IMR-90 (cell line): ENCODE data around the gene OPN4. TPM values are rescaled to one million over a fixed set of nuclear protein-coding genes. Genes with fewer than 3 reads are reported as not detected.

ENCODE experiments used
- ATAC-seq: fragments of 200-7000 bp; cut with Tn5 transposase; 2 replicates; pipeline ENCODE4 v1.9.1; 2020; ENCODE audit warnings: low read depth, mild to moderate bottlenecking, moderate library complexity
- BruUV-seq: library from RNA; stranded (reverse); fragments of 400-500 nt; replicated peaks from 2 replicates; lab custom pipeline; 2021; lab: Mats Ljungman, UMichigan
- CTCF ChIA-PET: fragments of 300-600 bp; formaldehyde crosslinking; extraction: SDS; loops from one replicate; lab custom pipeline; 2021; ENCODE audit warnings: antibody characterized with exemption; lab: Yijun Ruan, JAX
- POLR2A ChIA-PET: fragments of 300-600 bp; sonication (Branson Sonifier 250); formaldehyde crosslinking; loops from one replicate; lab custom pipeline; 2022; ENCODE audit warnings: antibody characterized with exemption; ENCODE audit not compliant: unreplicated experiment; lab: Charles Lee
- DNase-seq: peaks from one replicate; pipeline ENCODE4 v3.0.0; 2013
- H2AFZ ChIP-seq: replicated peaks from 2 replicates; pipeline ENCODE3; 2013; ENCODE audit warnings: low read length, mild to moderate bottlenecking; ENCODE audit not compliant: poor library complexity
- H2AK5ac ChIP-seq: 2 replicates; pipeline ENCODE4 v1.6.1; 2013; ENCODE audit warnings: low read depth, low read length, inconsistent platforms
- H2AK9ac ChIP-seq: replicated peaks from 2 replicates; pipeline ENCODE3; 2013; ENCODE audit warnings: mild to moderate bottlenecking, low read depth, low read length, moderate library complexity; ENCODE audit not compliant: poor library complexity
- H2BK120ac ChIP-seq: 2 replicates; pipeline ENCODE4 v1.6.1; 2013; ENCODE audit warnings: low read depth, low read length, inconsistent platforms
- H2BK15ac ChIP-seq: 3 replicates; pipeline ENCODE4 v1.6.1; 2013; ENCODE audit warnings: low read depth, low read length, inconsistent platforms
- H2BK20ac ChIP-seq: 2 replicates; pipeline ENCODE4 v1.6.1; 2013; ENCODE audit warnings: low read depth, mild to moderate bottlenecking, inconsistent platforms, low read length, moderate library complexity
- H2BK5ac ChIP-seq: 2 replicates; pipeline ENCODE4 v1.6.1; 2013; ENCODE audit warnings: mild to moderate bottlenecking, low read depth, low read length, inconsistent platforms; ENCODE audit not compliant: poor library complexity, severe bottlenecking
- H3K14ac ChIP-seq: replicated peaks from 2 replicates; pipeline ENCODE4 v1.6.1; 2013; ENCODE audit warnings: low read depth, low read length, inconsistent platforms
- H3K18ac ChIP-seq: 2 replicates; pipeline ENCODE4 v1.6.1; 2013; ENCODE audit warnings: low read depth, low read length, control low read depth
- H3K23ac ChIP-seq: 2 replicates; pipeline ENCODE4 v1.6.1; 2013; ENCODE audit warnings: low read depth, low read length, inconsistent platforms
- H3K27ac ChIP-seq: 2 replicates; pipeline ENCODE4 v1.5.1; 2013; ENCODE audit warnings: mild to moderate bottlenecking, control low read depth, low read length; ENCODE audit not compliant: insufficient read depth
- H3K27me3 ChIP-seq: 2 replicates; pipeline ENCODE4 v1.6.1; 2013; ENCODE audit warnings: low read length; ENCODE audit not compliant: control insufficient read depth, insufficient read depth
- H3K36me3 ChIP-seq: 2 replicates; pipeline ENCODE4 v1.6.1; 2013; ENCODE audit warnings: low read length, mixed read lengths; ENCODE audit not compliant: control insufficient read depth, insufficient read depth
- H3K4ac ChIP-seq: 2 replicates; pipeline ENCODE4 v1.6.1; 2013; ENCODE audit warnings: low read depth, low read length, inconsistent platforms
- H3K4me1 ChIP-seq: 2 replicates; pipeline ENCODE4 v1.6.1; 2013; ENCODE audit warnings: low read length, mixed read lengths; ENCODE audit not compliant: control insufficient read depth, insufficient read depth
- H3K4me2 ChIP-seq: 2 replicates; pipeline ENCODE4 v1.6.1; 2013; ENCODE audit warnings: low read depth, mild to moderate bottlenecking, control low read depth, low read length, moderate library complexity
- H3K4me3 ChIP-seq: 2 replicates; pipeline ENCODE4 v1.5.1; 2013; ENCODE audit warnings: low read depth, mild to moderate bottlenecking, control low read depth, low read length, moderate library complexity; ENCODE audit not compliant: insufficient read depth
- H3K56ac ChIP-seq: 2 replicates; pipeline ENCODE4 v1.6.1; 2013; ENCODE audit warnings: low read length, inconsistent platforms; ENCODE audit not compliant: insufficient read depth; ENCODE audit errors: extremely low read depth
- H3K79me1 ChIP-seq, 2 experiments: 2 replicates each; pipeline ENCODE4 v1.6.1; 2013; ENCODE audit warnings: low read length in 2 of 2, inconsistent platforms in 1 of 2, low read depth in 1 of 2
- H3K9ac ChIP-seq: 2 replicates; pipeline ENCODE4 v1.6.1; 2013; ENCODE audit warnings: low read depth, low read length, control low read depth
- H3K9me1 ChIP-seq: 2 replicates; pipeline ENCODE4 v1.6.1; 2013; ENCODE audit warnings: low read length, inconsistent platforms; ENCODE audit not compliant: insufficient read depth
- H3K9me3 ChIP-seq: 2 replicates; pipeline ENCODE4 v1.6.1; 2013; ENCODE audit warnings: low read length; ENCODE audit not compliant: control insufficient read depth, insufficient read depth
- H4K20me1 ChIP-seq: 2 replicates; pipeline ENCODE4 v1.6.1; 2013; ENCODE audit warnings: low read length, inconsistent platforms; ENCODE audit not compliant: insufficient read depth
- H4K5ac ChIP-seq: 2 replicates; pipeline ENCODE4 v1.6.1; 2013; ENCODE audit warnings: mild to moderate bottlenecking, low read depth, low read length, control low read depth
- H4K8ac ChIP-seq, 2 experiments: 2 replicates each; pipeline ENCODE4 v1.6.1; 2013; ENCODE audit warnings: low read depth in 2 of 2, low read length in 2 of 2, control low read depth in 1 of 2, inconsistent platforms in 1 of 2
- H4K91ac ChIP-seq: 2 replicates; pipeline ENCODE4 v1.6.1; 2013; ENCODE audit warnings: low read depth, low read length, inconsistent platforms; ENCODE audit not compliant: insufficient read depth
- BHLHE40 ChIP-seq: fragments of 150-350 bp; IDR thresholded peaks from 2 replicates; pipeline ENCODE4 v1.6.1; 2016; ENCODE audit warnings: mild to moderate bottlenecking, low read depth, low read length
- MAFK ChIP-seq: IDR thresholded peaks from 2 replicates; pipeline ENCODE4 v1.6.1; 2012; ENCODE audit warnings: low read depth, low read length, improper control_type of control experiment
- WGBS, 2 experiments: methylation state at CpG; one replicate each; pipeline versions ENCODE4 v1.1.5 to v1.1.7; 2013; ENCODE audit warnings: missing lambda C conversion rate in 2 of 2; ENCODE audit not compliant: insufficient read length in 1 of 2; ENCODE audit errors: extremely low coverage in 2 of 2; 5-methylcytosine and 5-hydroxymethylcytosine counted together
- dilution Hi-C: fragments of 300-500 bp; cut with HindIII; formaldehyde crosslinking; loops from one replicate; pipeline ENCODE4 v1.14.3; 2018; ENCODE audit warnings: low sequenced_read_pairs; ENCODE audit not compliant: unreplicated experiment
- in situ Hi-C: fragments of 300-500 bp; cut with MboI; formaldehyde crosslinking; loops from 3 replicates; pipeline ENCODE4 v1.14.3; 2019; ENCODE audit warnings: low sequenced_read_pairs, inconsistent platforms, mixed read lengths
- intact Hi-C: fragments of 100-400 bp; cut with micrococcal nuclease; formaldehyde crosslinking; loops from 2 replicates; pipeline ENCODE4 v1.10.0; 2022
- polyA plus RNA-seq, 3 experiments: library from polyadenylated mRNA; depleted of rRNA; stranded (reverse); fragments of >200 nt; gene quantifications; 2 replicates each; pipeline ENCODE4 v1.2.3, GENCODE V29; 2012; ENCODE audit warnings: low replicate concordance in 1 of 3
- total RNA-seq: library from RNA; depleted of rRNA; stranded (reverse); fragments of >200 nt; gene quantifications from 2 replicates; pipeline ENCODE4 v1.2.3, GENCODE V29; 2012
- TF ChIP-seq, protein P1 (sequence below): fragments of 150-350 bp; IDR thresholded peaks from 2 replicates; pipeline ENCODE4 v1.6.1; 2016; ENCODE audit warnings: low read depth, mild to moderate bottlenecking, low read length, moderate library complexity, borderline replicate concordance
- TF ChIP-seq, protein P2 (sequence below): fragments of 150-350 bp; IDR thresholded peaks from 2 replicates; pipeline ENCODE4 v1.6.1; 2017; ENCODE audit warnings: mild to moderate bottlenecking, antibody characterized with exemption, low read length, low read depth

The OPN4 gene
- total and polyA plus RNA-seq, 2 of the 4 experiments (the other 2 are of a cell fraction), result 0.03 TPM; not detected in 1

DNA sequence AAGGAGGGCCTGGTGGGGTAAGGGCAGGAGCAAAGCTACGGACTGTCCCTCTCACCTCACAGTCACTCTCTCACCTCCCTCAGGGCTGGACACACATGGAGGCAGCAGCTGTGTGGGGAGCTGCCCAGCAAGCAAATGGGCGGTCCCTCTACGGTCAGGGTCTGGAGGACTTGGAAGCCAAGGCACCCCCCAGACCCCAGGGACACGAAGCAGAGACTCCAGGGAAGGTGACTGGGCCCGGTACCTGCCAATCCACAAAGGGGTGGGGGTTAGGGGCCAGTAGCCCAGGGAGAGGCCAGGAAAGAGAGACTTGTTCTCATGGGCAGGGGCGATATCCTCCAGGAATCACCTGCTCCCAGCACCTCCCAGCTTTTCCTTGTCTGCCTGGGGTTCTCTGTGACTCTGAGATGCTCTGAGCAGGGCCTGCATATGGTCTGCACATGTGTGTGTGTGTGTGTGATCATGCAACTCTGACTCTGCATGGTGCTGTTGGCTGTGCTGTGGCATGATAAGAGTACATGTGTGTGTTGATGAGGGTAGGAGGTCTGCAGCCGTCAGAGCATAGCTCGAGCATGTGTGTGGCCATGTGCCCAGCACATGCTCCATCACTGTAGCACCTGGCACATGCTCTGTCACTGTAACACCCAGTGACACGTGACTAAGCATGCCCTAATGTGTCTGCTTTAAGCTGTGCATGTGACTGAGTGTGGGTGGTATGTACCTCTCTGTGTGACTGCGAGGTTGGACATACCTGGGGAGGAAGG, 9.4 kb downstream of the OPN4 start:
- dilution Hi-C loops, result no loop called here
- Histone ChIP-seq H3K23ac (no peak overlapping the region), H3K79me1 (peaks cover 0 to 3% of the 10 kb centered on the region in 2 experiments; a peak in 2 of 4 replicates), H4K91ac (no peak overlapping the region), H2BK20ac (no peak overlapping the region), H3K27me3 (no peaks in the 10 kb centered on the region), H2AFZ (peak overlapping the region; percentile 71), H3K14ac (no peak overlapping the region), H4K20me1 (no peaks in the 10 kb centered on the region), H2BK15ac (no peak overlapping the region), H3K18ac (no peak overlapping the region), H2BK5ac (no peak overlapping the region), H3K56ac (no peak overlapping the region), H3K4ac (no peak overlapping the region), H3K4me2 (no peak overlapping the region), H4K5ac (no peak overlapping the region), H3K4me1 (peaks cover 24% of the 10 kb centered on the region), H3K36me3 (no peaks in the 10 kb centered on the region), H2AK9ac (peak overlapping the region; percentile 19), H2AK5ac (no peak overlapping the region; the same call in 1 of the 2 replicates), H2BK120ac (no peak overlapping the region), H3K4me3 (no peak overlapping the region), H3K9me3 (no peaks in the 10 kb centered on the region), H3K9ac (no peak overlapping the region), H3K27ac (no peak overlapping the region), H4K8ac (no peak overlapping the region), H3K9me1 (peaks cover 14% of the 10 kb centered on the region)
- intact Hi-C loops, result no loop called here
- ChIA-PET POLR2A (no interaction called here), CTCF (no interaction called here)
- no peak for DNase-seq
- no peak for ATAC-seq
- WGBS, 2 experiments, result 96% methylated on average over 3 of the region's 10 CpGs; no CpG with 5 or more reads in 1 of the 2 experiments
- in situ Hi-C loops, result no loop called here
- TF ChIP-seq MAFK (no peak), BHLHE40 (0 out of 2 replicates have a peak, but pooled peaks have one; percentile 20)
- TF ChIP-seq, protein P1, sequence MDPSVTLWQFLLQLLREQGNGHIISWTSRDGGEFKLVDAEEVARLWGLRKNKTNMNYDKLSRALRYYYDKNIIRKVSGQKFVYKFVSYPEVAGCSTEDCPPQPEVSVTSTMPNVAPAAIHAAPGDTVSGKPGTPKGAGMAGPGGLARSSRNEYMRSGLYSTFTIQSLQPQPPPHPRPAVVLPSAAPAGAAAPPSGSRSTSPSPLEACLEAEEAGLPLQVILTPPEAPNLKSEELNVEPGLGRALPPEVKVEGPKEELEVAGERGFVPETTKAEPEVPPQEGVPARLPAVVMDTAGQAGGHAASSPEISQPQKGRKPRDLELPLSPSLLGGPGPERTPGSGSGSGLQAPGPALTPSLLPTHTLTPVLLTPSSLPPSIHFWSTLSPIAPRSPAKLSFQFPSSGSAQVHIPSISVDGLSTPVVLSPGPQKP, result no peak
- TF ChIP-seq, protein P2, sequence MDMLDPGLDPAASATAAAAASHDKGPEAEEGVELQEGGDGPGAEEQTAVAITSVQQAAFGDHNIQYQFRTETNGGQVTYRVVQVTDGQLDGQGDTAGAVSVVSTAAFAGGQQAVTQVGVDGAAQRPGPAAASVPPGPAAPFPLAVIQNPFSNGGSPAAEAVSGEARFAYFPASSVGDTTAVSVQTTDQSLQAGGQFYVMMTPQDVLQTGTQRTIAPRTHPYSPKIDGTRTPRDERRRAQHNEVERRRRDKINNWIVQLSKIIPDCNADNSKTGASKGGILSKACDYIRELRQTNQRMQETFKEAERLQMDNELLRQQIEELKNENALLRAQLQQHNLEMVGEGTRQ, result peak; percentile 37; the same call in 1 of the 2 replicates
- no TSS peak for BruUV-seq
